HepG2 (cell line): ENCODE data around the gene AGAP1. TPM values are rescaled to one million over a fixed set of nuclear protein-coding genes. Genes with fewer than 3 reads are reported as not detected.

ENCODE experiments used
- ATAC-seq: fragments of 200-7000 bp; cut with Tn5 transposase; 3 replicates; pipeline ENCODE4 v1.9.1; 2020; ENCODE audit warnings: mild to moderate bottlenecking, moderate library complexity
- BruUV-seq: library from RNA; stranded (reverse); fragments of 400-500 nt; replicated peaks from 2 replicates; lab custom pipeline; 2021; lab: Mats Ljungman, UMichigan
- CTCF ChIA-PET: fragments of 300-600 bp; formaldehyde crosslinking; extraction: SDS; loops from one replicate; lab custom pipeline; 2021; ENCODE audit warnings: low total read pairs, inconsistent platforms, low intra/inter-chr PET ratio; lab: Yijun Ruan, JAX
- POLR2A ChIA-PET: fragments of 350-600 bp; sonication (Branson Sonifier 250); formaldehyde crosslinking; loops from one replicate; lab custom pipeline; 2020; ENCODE audit warnings: antibody characterized with exemption, inconsistent platforms; lab: Yijun Ruan, JAX
- DNase-seq: peaks from one replicate; pipeline ENCODE4 v3.0.0-alpha.2; 2015; ENCODE audit warnings: low spot score
- FAIRE-seq: peaks from 3 replicates; lab custom pipeline; 2011; peaks lifted over from hg19 to GRCh38; lab: Jason Lieb, UNC
- H2AFZ ChIP-seq: one replicate; pipeline ENCODE4 v1.6.1; 2011; ENCODE audit warnings: low read length, inconsistent platforms
- H3K27ac ChIP-seq: fragments of 300-600 bp; 3 replicates; pipeline ENCODE4 v1.8.0; 2011; ENCODE audit warnings: mixed run types, mild to moderate bottlenecking, mixed read lengths, low read length, inconsistent platforms; ENCODE audit not compliant: insufficient read depth; ENCODE audit errors: extremely low read length
- H3K27me3 ChIP-seq, 2 experiments: fragments of 200-600 bp in 1 of 2; 2 replicates in 1 of 2; 3 replicates in 1 of 2; pipeline versions ENCODE4 v1.6.0 to v1.8.0; 2011; ENCODE audit warnings: low read length in 2 of 2, mild to moderate bottlenecking in 2 of 2, moderate library complexity in 2 of 2, inconsistent platforms in 1 of 2; ENCODE audit not compliant: insufficient read depth in 2 of 2, control insufficient read depth in 1 of 2
- H3K36me3 ChIP-seq, 2 experiments: fragments of 200-600 bp in 1 of 2; replicated peaks in 1 of 2; 2 replicates in 1 of 2; 3 replicates in 1 of 2; pipeline versions ENCODE4 v1.5.1 to v1.8.0; 2011; ENCODE audit warnings: low read length in 2 of 2, inconsistent platforms in 1 of 2; ENCODE audit not compliant: insufficient read depth in 2 of 2, control insufficient read depth in 1 of 2
- H3K4me1 ChIP-seq: 2 replicates; pipeline ENCODE4 v1.5.1; 2012; ENCODE audit warnings: low read length, inconsistent platforms; ENCODE audit not compliant: insufficient read depth
- H3K4me2 ChIP-seq: 2 replicates; pipeline ENCODE4 v1.6.0; 2011; ENCODE audit warnings: low read depth, low read length, inconsistent platforms
- H3K4me3 ChIP-seq, 3 experiments: fragments of 200-600 bp in 1 of 3; sonication (generic), shearing (Covaris generic) in 1 of 3; replicated peaks in 1 of 3; 2 replicates each; pipeline ENCODE4 v1.5.1; 2011 to 2016; ENCODE audit warnings: low read length in 3 of 3, inconsistent platforms in 2 of 3, low read depth in 2 of 3, mild to moderate bottlenecking in 2 of 3, control low read depth in 1 of 3, mixed read lengths in 1 of 3; ENCODE audit not compliant: insufficient read depth in 1 of 3
- H3K79me2 ChIP-seq: one replicate; pipeline ENCODE4 v1.6.1; 2011; ENCODE audit warnings: low read length, inconsistent platforms; ENCODE audit not compliant: insufficient read depth
- H3K9ac ChIP-seq: 2 replicates; pipeline ENCODE4 v1.6.0; 2011; ENCODE audit warnings: mild to moderate bottlenecking, low read depth, low read length, inconsistent platforms; ENCODE audit not compliant: insufficient read depth
- H3K9me3 ChIP-seq: 2 replicates; pipeline ENCODE4 v1.5.1; 2012; ENCODE audit warnings: mild to moderate bottlenecking, low read length
- H4K20me1 ChIP-seq: 2 replicates; pipeline ENCODE4 v1.6.0; 2011; ENCODE audit warnings: inconsistent platforms, mild to moderate bottlenecking, low read length, moderate library complexity; ENCODE audit not compliant: insufficient read depth
- CBX1 ChIP-seq: IDR thresholded peaks from one replicate; pipeline ENCODE4 v1.6.1; 2016; ENCODE audit warnings: antibody characterized with exemption, low read depth
- CBX5 ChIP-seq: sonication (generic); formaldehyde crosslinking; IDR thresholded peaks from 2 replicates; pipeline ENCODE4 v1.4.0; 2020; ENCODE audit warnings: missing genetic modification reagents, borderline replicate concordance
- DNMT3B ChIP-seq: conservative IDR thresholded peaks from 2 replicates; pipeline ENCODE4 v1.6.1; 2016; ENCODE audit warnings: missing biosample characterization, control low read depth
- KDM6A ChIP-seq: IDR thresholded peaks from 2 replicates; pipeline ENCODE4 v1.6.1; 2016; ENCODE audit warnings: low read depth
- RBFOX2 ChIP-seq: fragments of 200-400 bp; formaldehyde crosslinking; IDR thresholded peaks from 2 replicates; pipeline ENCODE4 v1.6.1; 2017; ENCODE audit warnings: low read depth, mild to moderate bottlenecking, low read length
- RCOR2 ChIP-seq: IDR thresholded peaks from 2 replicates; pipeline ENCODE4 v1.6.1; 2016; ENCODE audit warnings: missing biosample characterization, missing genetic modification reagents
- ZBTB38 ChIP-seq: sonication (generic); formaldehyde crosslinking; IDR thresholded peaks from 2 replicates; pipeline ENCODE4 v1.5.1; 2020; ENCODE audit warnings: mild to moderate bottlenecking, missing genetic modification reagents
- ZBTB7B ChIP-seq: sonication (generic); formaldehyde crosslinking; IDR thresholded peaks from 2 replicates; pipeline ENCODE4 v1.4.0; 2020; ENCODE audit warnings: missing genetic modification reagents
- ZNF451 ChIP-seq: sonication (generic); formaldehyde crosslinking; IDR thresholded peaks from 2 replicates; pipeline ENCODE4 v1.5.0; 2020; ENCODE audit warnings: mild to moderate bottlenecking, missing genetic modification reagents
- ZNF558 ChIP-seq: sonication (generic); formaldehyde crosslinking; IDR thresholded peaks from 2 replicates; pipeline ENCODE4 v1.9.0; 2022; ENCODE audit warnings: mild to moderate bottlenecking, missing genetic modification reagents, borderline replicate concordance
- ZNF878 ChIP-seq: sonication (generic); formaldehyde crosslinking; IDR thresholded peaks from 2 replicates; pipeline ENCODE4 v1.8.1; 2023; ENCODE audit warnings: mild to moderate bottlenecking, missing genetic modification reagents, moderate library complexity
- WGBS: methylation state at CpG from one replicate; pipeline ENCODE4 v1.1.6; 2017; ENCODE audit warnings: low lambda C conversion rate; 5-methylcytosine and 5-hydroxymethylcytosine counted together
- in situ Hi-C: cut with HindIII; loops from 2 replicates; pipeline ENCODE4 v1.10.0; 2017; ENCODE audit warnings: low pct_unique_long_range_greater_than_20kb; ENCODE audit not compliant: extremely low pct_ligation_motif_present
- intact Hi-C: fragments of 100-400 bp; cut with micrococcal nuclease; formaldehyde crosslinking; loops from one replicate; pipeline ENCODE4 v1.10.0; 2022; ENCODE audit not compliant: unreplicated experiment
- polyA plus RNA-seq, 8 experiments: library from polyadenylated mRNA; depleted of rRNA in 3 of 8; stranded (reverse) in 7 of 8; unstranded in 1 of 8; fragments of >200 nt; fragmentation: Illumina TruSeq in 4 of 8; extraction: Trizol in 4 of 8; gene quantifications; 2 replicates each; pipeline versions ENCODE4 v1.2.1 to v1.2.3, GENCODE V29; 2011 to 2016; ENCODE audit warnings: low read depth in 4 of 8, missing spikeins in 1 of 8, mixed read lengths in 1 of 8; ENCODE audit not compliant: insufficient read depth in 1 of 8
- total RNA-seq, 5 experiments: library from RNA; depleted of rRNA; stranded (reverse); fragments of >200 nt; fragmentation: Illumina TruSeq; extraction: Trizol; gene quantifications; 2 replicates each; pipeline ENCODE4 v1.2.3, GENCODE V29; 2016; ENCODE audit warnings: low read depth in 1 of 5
- TF ChIP-seq, protein P1 (sequence below): sonication (generic); formaldehyde crosslinking; IDR thresholded peaks from 2 replicates; pipeline ENCODE4 v1.4.0; 2020; ENCODE audit warnings: missing genetic modification reagents

The AGAP1 gene
- total and polyA plus RNA-seq, 2 of the 13 experiments (the other 11 are each of a cell fraction or from before 2014, with no cell fraction given) = 21.2 to 32.7 TPM

DNA sequence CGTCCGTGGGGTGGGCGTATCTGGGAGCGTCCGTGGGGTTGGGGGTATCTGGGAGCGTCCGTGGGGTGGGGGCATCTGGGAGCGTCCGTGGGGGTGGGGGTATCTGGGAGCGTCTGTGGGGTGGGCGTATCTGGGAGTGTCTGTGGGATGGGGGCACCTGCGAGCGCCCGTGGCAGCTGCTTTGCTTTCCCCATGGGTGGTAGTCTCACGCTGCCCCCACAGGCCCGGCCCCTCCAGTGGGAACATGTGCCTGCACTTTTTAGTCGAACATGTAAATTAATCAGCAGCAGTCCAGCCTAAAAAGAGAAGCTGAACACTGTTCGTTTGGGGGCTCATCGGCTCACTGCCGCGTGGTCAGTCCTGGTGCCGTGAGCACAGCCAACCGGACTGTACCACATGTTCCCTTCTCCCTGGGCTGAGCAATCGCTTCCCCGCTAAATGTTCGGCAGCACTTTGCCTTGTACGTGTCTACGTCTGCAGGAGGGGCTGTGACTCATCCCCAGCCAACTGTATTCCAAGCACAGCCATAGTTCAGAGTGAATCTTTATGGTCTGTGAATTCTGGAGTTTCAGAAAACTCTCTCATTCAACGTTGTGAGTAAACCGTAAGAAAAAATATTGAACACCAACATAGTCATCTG lies 271.5 kb downstream of the AGAP1 start:
- 96% methylated on average over 28 of the region's 30 CpGs for WGBS
- CTCF ChIA-PET = interaction anchor here (0.7 to 1.7 kb wide), 2 partner anchors 412 to 416 kb away, joined by 3 to 12 read pairs; no protein-coding TSS in a partner anchor
- POLR2A ChIA-PET = no interaction called here
- Histone ChIP-seq H3K27me3 (no peaks in the 10 kb centered on the region), H3K4me1 (peaks cover 18% of the 10 kb centered on the region), H3K4me2 (no peak overlapping the region), H3K9ac (no peak overlapping the region), H3K9me3 (no peaks in the 10 kb centered on the region), H3K36me3 (peaks cover 8% of the 10 kb centered on the region in 2 experiments), H3K4me3 (no peak overlapping the region), H3K27ac (no peak overlapping the region), H2AFZ (no peak overlapping the region), H3K79me2 (no peaks in the 10 kb centered on the region), H4K20me1 (no peaks in the 10 kb centered on the region; the same call in 1 of the 2 replicates)
- intact Hi-C loops (no loop called here), in situ Hi-C loops (no loop called here)
- BruUV-seq = no TSS peak
- DNase-seq (no peak), ATAC-seq (peak; percentile 16; the same call in 2 of the 3 replicates), FAIRE-seq (no peak)
- TF ChIP-seq ZBTB7B (no peak), RBFOX2 (no peak), ZNF558 (CRISPR knock-in tag) (no peak), RCOR2 (CRISPR knock-in tag) (no peak), CBX1 (no peak), CBX5 (no peak), ZBTB38 (CRISPR knock-in tag) (peak; percentile 94), ZNF878 (CRISPR knock-in tag) (no peak), ZNF451 (CRISPR knock-in tag) (no peak), DNMT3B (CRISPR knock-in tag) (no peak), KDM6A (no peak)
- TF ChIP-seq, protein P1, sequence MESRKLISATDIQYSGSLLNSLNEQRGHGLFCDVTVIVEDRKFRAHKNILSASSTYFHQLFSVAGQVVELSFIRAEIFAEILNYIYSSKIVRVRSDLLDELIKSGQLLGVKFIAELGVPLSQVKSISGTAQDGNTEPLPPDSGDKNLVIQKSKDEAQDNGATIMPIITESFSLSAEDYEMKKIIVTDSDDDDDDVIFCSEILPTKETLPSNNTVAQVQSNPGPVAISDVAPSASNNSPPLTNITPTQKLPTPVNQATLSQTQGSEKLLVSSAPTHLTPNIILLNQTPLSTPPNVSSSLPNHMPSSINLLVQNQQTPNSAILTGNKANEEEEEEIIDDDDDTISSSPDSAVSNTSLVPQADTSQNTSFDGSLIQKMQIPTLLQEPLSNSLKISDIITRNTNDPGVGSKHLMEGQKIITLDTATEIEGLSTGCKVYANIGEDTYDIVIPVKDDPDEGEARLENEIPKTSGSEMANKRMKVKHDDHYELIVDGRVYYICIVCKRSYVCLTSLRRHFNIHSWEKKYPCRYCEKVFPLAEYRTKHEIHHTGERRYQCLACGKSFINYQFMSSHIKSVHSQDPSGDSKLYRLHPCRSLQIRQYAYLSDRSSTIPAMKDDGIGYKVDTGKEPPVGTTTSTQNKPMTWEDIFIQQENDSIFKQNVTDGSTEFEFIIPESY = peak; percentile 91
